CD4-positive, CD25-positive, alpha-beta regulatory T cell (primary cell): ENCODE measurements around the gene LRWD1. TPM values are rescaled to one million over a fixed set of nuclear protein-coding genes. Genes with fewer than 3 reads are reported as not detected.

ENCODE experiments used
- ATAC-seq, 2 donors: fragments of 150-1000 bp; cut with Tn5 transposase; one replicate each; pipeline ENCODE4 v1.10.0; 2021; ENCODE audit warnings: low read depth in 2 of 2, moderate number of reproducible peaks in 2 of 2, moderate library complexity in 1 of 2
- DNase-seq, 3 donors: peaks; one replicate each; pipeline versions ENCODE4 v3.0.0 to v3.0.0-alpha.2; 2012 to 2022; ENCODE audit warnings: mixed read lengths in 1 of 3
- H3K27ac ChIP-seq: one replicate; pipeline ENCODE4 v1.7.0; 2013; ENCODE audit warnings: mild to moderate bottlenecking, low read length; ENCODE audit not compliant: insufficient read depth, poor library complexity, severe bottlenecking
- H3K27me3 ChIP-seq: one replicate; pipeline ENCODE4 v1.7.0; 2013; ENCODE audit warnings: low read length; ENCODE audit not compliant: control insufficient read depth, insufficient read depth
- H3K36me3 ChIP-seq: one replicate; pipeline ENCODE4 v1.7.0; 2013; ENCODE audit warnings: mild to moderate bottlenecking, low read length, moderate library complexity; ENCODE audit not compliant: control insufficient read depth, insufficient read depth
- H3K4me1 ChIP-seq: 2 replicates; pipeline ENCODE4 v1.7.0; 2013; ENCODE audit warnings: mild to moderate bottlenecking, low read length; ENCODE audit not compliant: insufficient read depth, control insufficient read depth, poor library complexity, severe bottlenecking
- H3K4me3 ChIP-seq: one replicate; pipeline ENCODE4 v1.7.0; 2013; ENCODE audit warnings: low read depth, mild to moderate bottlenecking, low read length, moderate library complexity
- H3K9me3 ChIP-seq, 2 experiments: 1 replicate in 1 of 2; 2 replicates in 1 of 2; pipeline ENCODE4 v1.7.0; 2013; ENCODE audit warnings: low read length in 2 of 2, mild to moderate bottlenecking in 1 of 2, moderate library complexity in 1 of 2; ENCODE audit not compliant: control insufficient read depth in 2 of 2
- H3K27ac Mint-ChIP-seq, 3 donors: one replicate each; pipeline ENCODE4 v1.8.0; 2020 to 2022; ENCODE audit warnings: mild to moderate bottlenecking in 3 of 3, mixed read lengths in 3 of 3, moderate library complexity in 2 of 3
- H3K27me3 Mint-ChIP-seq: one replicate; pipeline ENCODE4 v1.8.0; 2022; ENCODE audit warnings: mild to moderate bottlenecking, mixed read lengths
- H3K36me3 Mint-ChIP-seq: one replicate; pipeline ENCODE4 v1.8.0; 2020; ENCODE audit warnings: mixed read lengths
- H3K4me1 Mint-ChIP-seq, 4 donors: one replicate each; pipeline ENCODE4 v1.8.0; 2020 to 2022; ENCODE audit warnings: mixed read lengths in 4 of 4, mild to moderate bottlenecking in 1 of 4
- H3K4me3 Mint-ChIP-seq, 4 donors: one replicate each; pipeline ENCODE4 v1.8.0; 2020 to 2022; ENCODE audit warnings: mild to moderate bottlenecking in 4 of 4, mixed read lengths in 4 of 4, moderate library complexity in 3 of 4
- H3K9me3 Mint-ChIP-seq, 7 donors: one replicate each; pipeline ENCODE4 v1.8.0; 2020 to 2022; ENCODE audit warnings: mixed read lengths in 7 of 7, mild to moderate bottlenecking in 3 of 7, moderate library complexity in 2 of 7
- polyA plus RNA-seq, 4 donors: library from polyadenylated mRNA; unstranded; fragments of 300-500 nt; fragmentation: Illumina TruSeq; gene quantifications; one replicate each; pipeline ENCODE4 v1.2.3, GENCODE V29; 2021
- total RNA-seq: library from RNA; stranded (reverse); gene quantifications from one replicate; pipeline ENCODE4 v1.2.3, GENCODE V29; 2022

The LRWD1 gene
- total and polyA plus RNA-seq, 5 donors from 2014 or later, result 12.4 to 15.3 (median 13.5) TPM

DNA sequence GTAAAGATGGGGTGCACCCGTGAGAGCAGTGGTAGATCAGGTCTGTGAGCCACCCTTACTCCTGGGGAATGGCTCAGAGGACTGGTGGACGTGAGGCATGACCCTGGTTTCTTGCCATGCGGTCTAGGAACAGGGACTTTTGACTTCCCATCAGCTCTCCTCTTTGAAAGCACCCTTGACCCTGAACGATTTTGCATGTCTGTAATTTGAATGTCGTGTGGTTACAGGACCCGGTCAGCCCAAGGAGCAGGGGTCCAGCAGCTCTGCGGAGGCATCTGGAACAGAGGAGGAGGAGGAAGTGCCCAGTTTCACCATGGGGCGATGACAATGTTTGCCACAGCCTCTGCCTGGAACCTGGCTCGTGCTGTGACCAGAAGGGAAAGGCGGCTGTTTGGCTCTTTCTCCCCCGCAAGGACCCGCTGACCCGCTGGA is 40.0 kb upstream of the LRWD1 start:
- Mint-ChIP-seq H3K27ac (peak overlapping the region; percentile 100), H3K36me3 (peaks cover 27% of the 10 kb centered on the region), H3K27me3 (no peaks in the 10 kb centered on the region), H3K9me3 (no peaks in the 10 kb centered on the region), H3K4me3 (peak overlapping the region in 2 of 4 donors; percentile 74 to 92), H3K4me1 (peaks cover 18 to 70% (median 52%) of the 10 kb centered on the region in 4 donors)
- peak overlapping the region; percentile 98 for H3K27ac ChIP-seq
- H3K27me3 ChIP-seq, result no peaks in the 10 kb centered on the region
- peaks cover 2% of the 10 kb centered on the region for H3K36me3 ChIP-seq
- H3K9me3 ChIP-seq, result no peaks in the 10 kb centered on the region
- DNase-seq (no peak), ATAC-seq (no peak)
- H3K4me1 ChIP-seq, result peaks cover 45% of the 10 kb centered on the region
- H3K4me3 ChIP-seq, result no peak overlapping the region

GRCh38 chr7:102425639-102426267 is 39.0 kb upstream of the LRWD1 start:
- Histone ChIP-seq H3K9me3 (no peaks in the 10 kb centered on the region), H3K27me3 (no peaks in the 10 kb centered on the region), H3K36me3 (peaks cover 2% of the 10 kb centered on the region), H3K4me1 (peaks cover 48% of the 10 kb centered on the region), H3K4me3 (peak overlapping the region; percentile 76), H3K27ac (peak overlapping the region; percentile 98)
- Mint-ChIP-seq H3K27ac (peak overlapping the region; percentile 100), H3K36me3 (peaks cover 19% of the 10 kb centered on the region), H3K9me3 (no peaks in the 10 kb centered on the region), H3K4me3 (peak overlapping the region; percentile 86 to 96 (median 90)), H3K4me1 (peaks cover 12 to 70% (median 48%) of the 10 kb centered on the region in 4 donors), H3K27me3 (no peaks in the 10 kb centered on the region)
- peak; percentile 78 to 79 for ATAC-seq
- peak; percentile 72 to 90 (median 73) for DNase-seq

GRCh38 chr7:102426268-102427018 is 38.3 kb upstream of the LRWD1 start:
- peak; percentile 42 to 86 (median 76) for DNase-seq
- H3K36me3 ChIP-seq, result peaks cover 2% of the 10 kb centered on the region
- peaks cover 15% of the 10 kb centered on the region for H3K36me3 Mint-ChIP-seq
- H3K9me3 Mint-ChIP-seq, result no peaks in the 10 kb centered on the region
- H3K4me3 ChIP-seq, result peak overlapping the region; percentile 76
- peak overlapping the region; percentile 86 to 96 (median 90) for H3K4me3 Mint-ChIP-seq
- H3K27me3 Mint-ChIP-seq, result no peaks in the 10 kb centered on the region
- H3K4me1 ChIP-seq, result peaks cover 55% of the 10 kb centered on the region
- peak; percentile 69 to 73 for ATAC-seq
- H3K27ac Mint-ChIP-seq, result peak overlapping the region; percentile 100
- H3K4me1 Mint-ChIP-seq, result peaks cover 12 to 72% (median 48%) of the 10 kb centered on the region in 4 donors
- H3K27me3 ChIP-seq, result no peaks in the 10 kb centered on the region
- H3K27ac ChIP-seq, result peak overlapping the region; percentile 98
- no peaks in the 10 kb centered on the region for H3K9me3 ChIP-seq

- Histone ChIP-seq H3K27ac (peak overlapping the region; percentile 98), H3K27me3 (no peaks in the 10 kb centered on the region), H3K4me1 (peaks cover 61% of the 10 kb centered on the region), H3K9me3 (no peaks in the 10 kb centered on the region), H3K36me3 (peaks cover 2% of the 10 kb centered on the region), H3K4me3 (peak overlapping the region; percentile 76)
- Mint-ChIP-seq H3K27ac (peak overlapping the region; percentile 100), H3K9me3 (no peaks in the 10 kb centered on the region), H3K36me3 (peaks cover 15% of the 10 kb centered on the region), H3K4me3 (peak overlapping the region; percentile 86 to 96 (median 90)), H3K4me1 (peaks cover 16 to 77% (median 52%) of the 10 kb centered on the region in 4 donors), H3K27me3 (peaks cover 4% of the 10 kb centered on the region)
- ATAC-seq, result no peak
- no peak for DNase-seq
Measured at GRCh38 chr7:102427019-102427405, 37.8 kb upstream of the LRWD1 start.

DNA sequence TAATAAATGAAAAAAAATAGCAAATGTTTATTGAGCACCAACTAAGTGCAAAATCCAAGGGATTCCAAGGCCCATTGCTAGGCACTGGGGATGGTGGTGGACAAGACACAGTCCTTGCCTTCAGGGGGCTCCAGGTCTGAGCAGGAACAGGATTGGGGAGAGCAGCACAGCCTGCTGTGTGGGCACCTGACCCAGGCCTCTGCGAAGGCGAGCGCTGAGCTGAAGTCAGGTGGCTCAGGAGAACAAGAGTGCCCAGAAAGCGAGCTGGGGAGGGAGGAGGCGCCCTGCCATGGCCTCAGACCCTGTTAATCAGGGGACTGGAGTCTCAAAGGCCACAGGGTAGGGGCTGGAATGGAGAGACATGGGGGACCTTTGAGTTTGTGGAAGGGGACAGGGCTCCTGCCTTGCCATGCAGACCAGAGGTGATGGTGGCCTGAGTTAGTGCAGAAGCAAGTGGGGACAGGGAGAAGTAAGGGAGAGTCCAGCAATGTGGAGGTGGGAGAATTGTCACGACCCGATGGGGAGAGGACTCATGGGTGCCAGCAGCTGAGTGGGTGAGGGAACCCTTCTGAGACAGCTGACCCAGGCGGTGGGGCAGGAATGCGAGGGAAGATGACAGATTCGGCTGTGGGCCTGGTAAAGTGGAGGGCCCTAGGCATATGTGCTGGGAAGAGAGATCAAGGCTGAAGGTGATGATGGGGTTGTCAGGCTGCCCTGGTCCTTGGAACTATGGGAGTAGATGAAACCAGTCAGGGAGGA is 35.5 kb upstream of the LRWD1 start:
- peaks cover 17 to 87% (median 51%) of the 10 kb centered on the region in 4 donors for H3K4me1 Mint-ChIP-seq
- H3K36me3 Mint-ChIP-seq, result peaks cover 15% of the 10 kb centered on the region
- H3K4me3 Mint-ChIP-seq, result peak overlapping the region in 3 of 4 donors; percentile 34 to 88 (median 62)
- H3K9me3 ChIP-seq, result no peaks in the 10 kb centered on the region
- peak overlapping the region; percentile 95 to 100 (median 98) for H3K27ac Mint-ChIP-seq
- DNase-seq, result no peak
- H3K27ac ChIP-seq, result peak overlapping the region; percentile 98
- peaks cover 77% of the 10 kb centered on the region for H3K4me1 ChIP-seq
- H3K27me3 Mint-ChIP-seq, result peaks cover 5% of the 10 kb centered on the region
- no peaks in the 10 kb centered on the region for H3K27me3 ChIP-seq
- ATAC-seq, result no peak
- no peak overlapping the region for H3K4me3 ChIP-seq
- peaks cover 2% of the 10 kb centered on the region for H3K36me3 ChIP-seq
- H3K9me3 Mint-ChIP-seq, result no peaks in the 10 kb centered on the region

GRCh38 chr7:102431617-102432298 is 33.0 kb upstream of the LRWD1 start:
- H3K36me3 ChIP-seq, result no peaks in the 10 kb centered on the region
- peaks cover 10 to 74% (median 39%) of the 10 kb centered on the region in 4 donors for H3K4me1 Mint-ChIP-seq
- H3K4me3 Mint-ChIP-seq, result peak overlapping the region; percentile 85 to 95 (median 90)
- peak; percentile 26 to 38 for ATAC-seq
- H3K27ac ChIP-seq, result peak overlapping the region; percentile 98
- H3K27me3 ChIP-seq, result no peaks in the 10 kb centered on the region
- no peaks in the 10 kb centered on the region for H3K9me3 ChIP-seq
- peaks cover 68% of the 10 kb centered on the region for H3K4me1 ChIP-seq
- peaks cover 5% of the 10 kb centered on the region for H3K27me3 Mint-ChIP-seq
- H3K4me3 ChIP-seq, result peak overlapping the region; percentile 66
- H3K36me3 Mint-ChIP-seq, result no peaks in the 10 kb centered on the region
- peak; percentile 52 to 71 (median 52) for DNase-seq
- no peaks in the 10 kb centered on the region for H3K9me3 Mint-ChIP-seq
- peak overlapping the region; percentile 95 to 100 (median 98) for H3K27ac Mint-ChIP-seq
